HG03342 (cell line): ENCODE results near the gene PRLHR.

Experiments
- ATAC-seq: cut with Tn5 transposase; IDR thresholded peaks from one replicate; pipeline ENCODE4 v1.9.1; 2021; ENCODE audit warnings: mild to moderate bottlenecking, moderate library complexity; ENCODE audit not compliant: unreplicated experiment

Gene PRLHR

DNA sequence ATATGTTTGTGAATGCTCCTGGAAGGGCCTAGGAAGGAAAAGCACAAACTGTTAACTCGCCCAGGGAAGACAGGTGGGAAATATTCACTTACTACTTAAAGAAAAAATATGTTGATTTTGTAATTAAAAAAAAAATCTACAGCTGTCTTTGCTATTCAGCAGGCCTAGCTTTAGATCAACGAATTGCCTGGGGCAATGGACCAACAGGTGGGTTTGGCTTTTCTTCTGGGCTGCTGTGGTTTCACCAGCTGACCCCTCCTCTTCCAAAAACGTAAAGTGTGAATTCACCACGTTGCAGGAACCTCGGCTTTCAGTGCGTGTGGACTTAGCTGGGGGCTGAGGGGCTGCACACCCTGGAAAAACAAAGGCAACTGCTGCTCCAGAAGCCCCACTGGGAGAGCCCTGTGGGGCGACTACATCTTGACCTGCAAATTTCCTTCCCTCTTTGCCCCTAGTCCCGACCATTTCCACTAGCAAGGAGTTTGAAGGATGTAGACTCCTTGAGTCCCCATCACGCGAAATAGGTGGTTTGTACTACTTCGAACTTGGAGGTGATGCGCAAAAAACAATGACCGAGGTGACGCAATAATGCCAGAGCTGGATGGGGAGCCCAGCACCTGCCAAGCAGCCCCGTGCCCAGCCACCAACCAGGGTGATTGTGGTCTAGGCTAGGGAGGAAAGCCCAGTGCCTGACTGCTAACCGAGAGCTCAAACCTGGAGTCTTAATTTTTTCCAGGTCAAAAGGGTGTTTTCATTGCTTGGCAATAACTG lies 7.4 kb downstream of the PRLHR start:
- ATAC-seq: no peak

DNA sequence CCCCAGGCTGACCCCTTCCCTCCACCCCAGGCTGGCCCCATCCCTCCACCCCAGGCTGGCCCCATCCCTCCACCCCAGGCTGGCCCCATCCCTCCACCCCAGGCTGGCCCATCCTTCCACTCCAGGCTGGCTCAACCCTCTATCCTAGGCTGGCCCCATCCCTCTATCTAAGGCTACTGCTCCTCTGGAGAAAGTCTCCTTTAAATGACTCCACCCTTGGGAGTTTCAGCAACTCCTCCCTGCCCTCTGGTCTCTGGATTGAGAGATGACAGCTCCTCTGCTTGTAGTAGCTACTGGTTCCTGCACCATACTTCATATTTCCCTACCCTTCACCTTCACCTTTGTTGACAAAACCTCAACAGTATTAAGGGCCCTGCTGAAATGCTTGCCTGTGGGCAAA lies 8.5 kb downstream of the PRLHR start:
- no peak for ATAC-seq

DNA sequence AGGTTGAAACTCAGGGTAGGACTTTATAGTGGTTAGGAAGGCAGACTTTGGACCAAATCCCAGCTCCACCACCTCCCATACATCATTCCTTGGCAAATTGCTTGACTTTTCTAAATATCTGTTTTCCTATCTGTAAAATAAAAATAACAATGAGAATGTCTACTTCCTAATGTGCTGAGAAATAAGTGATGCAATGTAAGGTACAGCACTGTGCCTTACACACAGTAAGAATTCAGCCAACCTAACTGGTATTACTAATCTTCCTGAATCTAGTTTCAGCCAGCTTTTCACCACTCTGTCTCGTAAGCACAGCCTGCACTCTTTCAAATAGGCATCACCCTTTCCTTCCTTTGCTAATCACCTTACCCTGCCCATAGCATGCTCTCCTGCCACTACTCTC lies 9.7 kb downstream of the PRLHR start:
- ATAC-seq: no peak

DNA sequence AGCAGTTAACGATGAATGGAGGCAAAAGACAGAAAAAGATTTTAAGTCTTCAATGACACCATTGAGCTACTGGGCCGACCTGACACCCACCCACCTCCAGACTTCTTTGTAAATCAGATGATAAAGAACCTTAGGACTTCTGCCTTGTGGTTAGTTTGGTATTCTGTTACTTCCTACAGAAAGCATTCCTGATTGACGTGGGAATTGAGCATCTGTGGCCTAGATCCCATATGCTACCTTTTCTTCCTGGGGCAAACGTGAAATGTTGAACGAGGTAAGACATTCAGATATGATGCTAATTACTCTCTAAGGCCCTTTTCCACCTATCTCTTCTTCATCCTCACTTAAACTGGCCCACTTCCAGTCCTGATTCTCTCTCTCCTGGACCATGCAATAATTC lies 10.2 kb downstream of the PRLHR start:
- ATAC-seq: no peak

DNA sequence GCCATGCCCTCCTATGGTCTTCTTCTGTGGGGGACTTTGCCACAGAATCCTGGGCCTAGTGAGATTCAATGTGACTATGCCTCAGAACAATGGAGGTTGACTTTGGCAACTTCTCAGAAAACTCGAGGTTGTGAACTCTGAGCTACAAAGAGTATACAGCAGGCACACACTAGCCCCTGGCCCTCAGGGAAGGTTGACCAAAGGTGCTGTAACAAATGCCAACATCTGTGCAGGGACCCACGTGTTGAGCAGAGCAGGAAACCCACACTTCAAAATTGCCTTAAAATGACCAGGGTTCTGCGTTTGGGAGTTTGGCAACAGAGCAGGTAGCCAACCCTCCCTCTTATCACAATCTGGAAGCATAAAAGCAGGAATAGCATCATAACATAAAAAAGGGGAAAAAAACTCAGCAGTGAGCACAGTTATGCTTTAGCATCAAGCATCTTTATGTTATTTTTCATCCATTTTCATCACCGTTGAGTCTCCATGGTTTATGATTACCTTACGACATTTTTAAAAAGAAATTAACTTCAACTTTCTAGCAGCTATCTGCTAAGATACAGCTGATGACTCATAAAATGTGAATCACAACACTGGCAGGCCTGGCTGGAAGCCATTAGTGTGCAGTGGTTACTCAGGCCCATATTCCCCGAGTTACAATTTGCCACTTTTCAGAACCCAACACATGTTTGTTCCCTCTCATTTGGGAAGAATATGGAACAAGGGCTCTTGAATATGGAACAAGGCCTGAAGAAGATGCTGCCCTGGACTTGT lies 11.1 kb downstream of the PRLHR start:
- ATAC-seq: no peak

DNA sequence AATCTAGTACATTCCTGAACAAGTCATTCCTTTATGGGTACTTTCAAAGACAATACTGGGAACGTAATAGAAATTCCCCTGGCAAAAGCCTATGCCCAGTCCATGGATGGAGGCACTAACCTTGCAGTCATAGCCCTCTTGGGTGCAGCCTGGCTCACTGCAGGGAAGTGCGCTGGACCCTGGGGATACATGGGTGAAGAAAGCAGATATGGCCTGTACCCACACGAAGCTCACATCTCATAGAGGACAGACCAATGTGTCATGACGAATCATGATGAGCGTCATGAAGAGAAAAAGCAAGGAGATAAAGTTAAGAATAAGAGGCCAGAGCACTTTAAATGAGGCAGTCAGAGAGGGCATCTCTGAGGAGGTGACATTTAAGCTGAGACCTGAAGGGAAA lies 11.8 kb downstream of the PRLHR start:
- ATAC-seq: no peak

DNA sequence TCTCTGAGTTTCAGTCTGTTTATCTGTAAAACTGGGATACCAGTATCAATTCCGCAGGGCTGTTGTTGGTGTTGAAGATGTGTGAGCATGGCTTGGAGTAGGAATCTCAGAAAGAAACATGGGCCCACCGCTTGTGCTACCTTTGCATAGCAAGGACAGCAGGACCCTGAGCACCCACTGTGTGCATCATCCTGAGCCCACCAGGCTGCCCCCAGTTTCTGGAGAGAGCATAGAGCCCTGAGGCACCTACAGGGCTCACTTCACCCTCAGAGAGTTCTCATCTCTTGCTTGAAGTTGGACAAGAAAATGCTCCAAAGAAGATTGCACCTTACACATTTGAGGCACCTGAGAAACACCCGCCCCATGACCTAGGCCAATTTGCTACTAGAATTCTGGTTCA lies 12.9 kb downstream of the PRLHR start:
- ATAC-seq: no peak

DNA sequence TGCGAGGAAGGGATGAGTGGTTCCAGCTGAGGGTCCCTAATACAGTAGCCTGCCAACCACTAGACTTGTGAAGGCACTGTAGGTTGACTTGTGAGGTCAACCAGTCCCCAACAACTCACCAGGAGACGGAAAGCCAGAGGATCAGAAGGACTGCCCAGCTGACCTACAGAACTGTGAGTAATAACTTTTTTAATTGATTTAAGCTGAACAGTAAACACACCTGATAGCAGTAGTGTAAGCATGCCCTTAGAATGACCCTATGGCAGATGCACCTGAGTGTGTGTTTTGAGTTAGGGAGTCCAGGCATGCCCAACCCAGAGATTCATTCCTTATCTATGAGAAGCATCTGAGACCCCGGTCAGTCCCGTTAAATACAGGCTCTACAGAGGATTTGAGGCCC lies 14.1 kb downstream of the PRLHR start:
- no peak for ATAC-seq

DNA sequence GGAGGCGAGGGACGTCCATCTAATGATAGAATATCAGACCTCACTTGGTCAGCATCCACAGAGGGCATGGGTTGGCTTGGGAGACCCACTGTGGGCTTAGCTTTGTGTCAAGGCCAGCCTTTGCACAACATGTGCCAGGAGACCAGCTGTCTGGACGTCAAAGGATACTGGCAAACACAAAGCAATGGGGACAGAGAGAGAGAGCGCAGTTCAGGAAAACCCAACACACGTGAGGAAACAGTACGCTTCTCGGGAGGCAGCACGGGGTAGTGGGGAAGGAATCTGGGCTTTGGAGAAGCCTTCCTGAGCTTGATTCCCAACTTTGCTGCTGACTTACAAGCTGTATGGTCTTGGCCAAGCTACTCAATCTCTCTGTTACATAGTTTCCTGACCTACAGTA lies 14.7 kb downstream of the PRLHR start:
- no peak for ATAC-seq

DNA sequence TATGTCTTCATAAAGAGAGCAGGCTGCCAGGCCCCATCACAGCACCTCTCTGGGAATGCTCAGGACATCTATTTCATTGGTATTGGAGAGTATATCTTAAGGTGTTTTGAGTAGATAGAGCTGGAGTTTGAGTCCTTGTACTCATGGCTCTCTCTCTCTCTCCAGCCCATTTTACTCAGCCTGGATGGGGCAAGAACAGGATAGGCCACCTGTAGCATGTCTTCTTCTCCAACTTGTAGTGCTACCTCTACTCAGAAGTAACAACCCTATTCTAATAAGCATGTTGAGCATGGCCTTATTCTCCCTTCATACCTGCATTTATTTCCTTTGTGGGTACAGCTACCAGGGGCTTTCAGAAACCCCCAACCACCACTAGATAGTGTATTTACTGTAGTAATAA lies 21.9 kb downstream of the PRLHR start:
- no peak for ATAC-seq

DNA sequence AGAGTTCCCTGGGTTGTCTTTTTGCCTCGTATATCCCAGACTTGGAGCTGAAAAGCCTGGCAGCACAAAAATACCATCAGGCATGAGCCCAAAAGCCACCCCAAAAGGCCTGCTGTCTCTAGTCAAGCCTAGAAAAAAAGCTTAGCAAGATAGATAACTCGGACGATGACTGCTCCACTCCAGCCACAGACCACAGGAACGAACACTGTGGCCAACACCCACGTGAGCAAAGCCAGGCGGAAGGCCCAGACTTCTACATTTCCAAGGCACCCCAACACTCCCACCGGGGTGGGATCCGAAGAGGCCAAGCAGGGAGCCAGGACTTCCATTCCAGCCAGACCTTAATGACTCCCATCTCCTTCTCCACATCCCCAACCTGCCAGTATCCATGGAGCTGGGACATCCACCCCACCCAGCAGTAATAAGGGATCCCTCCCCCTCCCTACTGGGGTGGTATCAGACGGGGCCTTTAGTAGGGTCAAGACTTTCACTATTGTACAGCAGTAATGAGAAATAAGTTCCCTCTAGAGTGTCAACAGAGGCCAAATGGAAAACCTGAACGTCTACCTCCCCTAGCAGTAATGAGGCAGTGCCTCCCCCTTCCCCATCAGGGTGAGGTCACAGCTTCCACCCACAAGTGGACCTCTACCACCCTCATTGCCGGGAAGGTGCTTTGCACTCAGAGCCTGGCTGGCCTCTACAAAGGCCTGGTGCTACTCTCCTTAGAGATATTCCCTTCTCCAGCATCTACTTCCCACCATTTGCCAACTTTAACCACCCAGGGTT lies 23.0 kb downstream of the PRLHR start:
- ATAC-seq: no peak

DNA sequence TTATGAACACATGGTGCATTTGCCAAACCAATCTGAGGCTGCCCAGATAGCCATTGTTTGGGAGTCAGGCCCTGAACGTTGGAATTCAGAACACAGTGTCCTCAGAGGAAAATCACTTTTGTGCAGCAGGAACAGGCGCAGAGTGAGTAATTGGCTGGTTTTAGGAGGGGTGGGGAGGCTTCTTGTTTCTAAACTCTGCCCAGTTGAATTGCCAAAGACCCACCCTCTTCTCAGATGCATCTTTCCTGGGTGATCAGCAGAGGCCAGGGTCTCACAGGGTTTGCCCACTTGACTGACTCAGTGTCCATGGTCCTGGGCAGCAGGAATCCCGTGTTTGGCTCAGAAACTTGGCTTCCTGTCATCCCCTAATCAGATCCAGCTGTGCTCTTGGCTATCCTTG lies 24.3 kb downstream of the PRLHR start:
- no peak for ATAC-seq

DNA sequence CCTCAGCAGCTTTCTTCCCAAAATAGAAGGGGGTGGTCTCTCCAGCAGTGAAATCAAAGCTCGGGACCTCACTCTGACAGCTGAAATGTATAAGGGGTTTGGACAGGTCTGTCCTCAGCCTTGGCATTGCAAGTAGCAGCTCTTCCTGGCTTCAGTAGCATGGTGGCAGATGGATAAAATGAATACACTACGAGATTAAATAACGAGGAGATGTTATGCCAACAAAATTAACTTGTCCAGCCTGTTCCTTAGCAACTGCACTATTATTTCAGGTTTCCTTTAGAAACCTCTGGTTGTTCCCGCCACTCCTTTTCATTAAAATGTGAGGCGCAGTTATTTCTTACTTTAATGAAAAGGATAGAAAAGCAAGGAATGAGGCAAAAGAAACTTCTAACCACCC lies 24.9 kb downstream of the PRLHR start:
- no peak for ATAC-seq

DNA sequence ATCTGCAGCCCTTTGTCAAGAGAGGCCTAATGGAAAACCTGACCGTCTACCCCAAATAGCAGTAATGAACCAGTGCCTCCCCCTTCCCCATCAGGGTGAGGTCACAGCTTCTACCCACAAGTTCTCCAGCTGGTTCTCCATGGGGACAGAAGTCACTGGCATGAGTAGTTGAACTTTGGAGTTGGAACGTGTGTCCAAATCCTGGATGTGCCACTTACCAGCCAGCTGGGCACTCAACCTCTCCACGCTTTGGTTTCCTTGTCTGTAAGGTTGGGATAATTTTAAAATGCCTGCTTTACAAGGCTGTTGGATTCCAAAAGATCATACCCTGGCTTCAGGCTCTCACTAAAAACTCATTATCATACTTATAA lies 25.6 kb downstream of the PRLHR start:
- no peak for ATAC-seq

DNA sequence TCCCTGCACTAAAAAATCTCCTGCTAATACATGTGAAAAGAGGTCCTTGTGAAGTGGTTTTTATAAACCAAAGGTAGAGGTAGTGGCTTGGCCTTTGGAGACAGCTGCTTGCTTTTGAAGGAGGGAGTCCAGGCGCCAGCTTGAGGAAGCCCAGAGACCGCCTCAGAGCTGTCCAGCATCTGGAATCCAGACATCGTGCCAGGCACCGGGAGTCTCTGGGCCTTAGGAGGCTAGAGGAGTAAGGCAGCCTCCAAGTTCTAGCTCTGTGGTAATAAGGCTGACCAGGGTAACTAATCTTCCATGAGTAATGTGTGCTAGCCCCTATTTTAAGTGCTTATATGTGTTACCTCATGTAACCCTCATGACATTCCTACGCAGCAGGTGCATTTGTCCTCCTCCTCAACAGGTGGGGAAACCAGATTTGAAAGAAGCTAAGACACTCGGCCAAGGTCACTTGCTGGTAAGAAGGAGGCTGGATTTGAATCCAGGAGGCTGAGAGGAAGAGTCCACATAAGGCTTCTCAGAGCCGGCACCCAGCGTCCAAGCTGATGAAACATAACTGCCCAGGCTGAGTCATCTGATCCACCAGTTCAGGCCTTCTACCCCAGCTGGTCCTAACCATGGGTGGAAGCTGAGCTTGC lies 26.1 kb downstream of the PRLHR start:
- ATAC-seq: no peak

DNA sequence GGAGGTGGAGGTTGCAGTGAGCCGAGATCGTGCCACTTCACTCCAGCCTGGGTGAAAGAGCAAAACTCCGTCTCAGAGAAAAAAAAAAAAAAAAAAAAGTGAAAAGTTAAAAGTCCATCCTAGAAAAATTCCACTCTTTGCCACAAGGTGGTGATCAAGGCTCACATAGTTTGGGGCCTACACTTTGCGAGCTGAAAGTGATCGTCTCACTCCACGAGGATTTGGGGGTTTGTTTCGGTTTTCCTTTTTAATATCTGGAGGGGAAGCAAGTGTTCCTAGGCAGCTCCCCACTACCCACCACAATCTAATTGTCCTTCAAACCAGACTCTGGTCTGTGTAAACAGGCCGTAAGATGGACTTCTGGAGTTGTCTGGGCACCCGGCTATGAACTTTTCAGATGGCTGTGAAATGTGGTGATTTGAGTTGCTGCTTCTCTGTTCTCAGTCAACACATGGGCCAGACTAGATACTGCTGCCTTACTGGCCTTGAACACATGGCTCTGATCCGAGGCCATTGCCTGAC lies 27.1 kb downstream of the PRLHR start:
- ATAC-seq: peak; percentile 48

DNA sequence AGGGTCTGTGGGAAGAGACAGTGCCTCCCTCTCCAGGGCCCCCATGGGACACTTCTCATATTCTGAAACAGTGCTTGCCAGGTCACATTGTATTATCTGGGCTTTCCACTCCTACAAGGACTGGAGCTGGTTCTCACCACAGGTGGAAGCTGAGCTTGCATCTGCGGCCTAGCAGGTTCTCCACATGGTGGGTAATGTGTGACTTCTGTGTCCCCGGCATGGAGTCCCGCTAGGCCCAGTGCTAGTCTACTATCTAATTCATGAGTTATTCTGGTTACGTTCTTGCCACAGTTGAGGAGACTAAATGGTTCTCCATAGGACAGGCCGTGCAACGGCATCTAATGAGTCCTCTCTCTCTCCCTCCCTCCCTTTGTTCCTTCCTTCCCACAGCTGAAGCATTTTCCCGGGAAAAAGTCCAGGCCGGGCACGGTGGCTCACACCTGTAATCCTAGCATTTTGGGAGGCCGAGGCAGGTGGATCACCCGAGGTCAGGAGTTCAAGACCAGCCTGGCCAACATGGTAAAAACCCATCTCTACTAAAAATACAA lies 27.7 kb downstream of the PRLHR start:
- no peak for ATAC-seq

DNA sequence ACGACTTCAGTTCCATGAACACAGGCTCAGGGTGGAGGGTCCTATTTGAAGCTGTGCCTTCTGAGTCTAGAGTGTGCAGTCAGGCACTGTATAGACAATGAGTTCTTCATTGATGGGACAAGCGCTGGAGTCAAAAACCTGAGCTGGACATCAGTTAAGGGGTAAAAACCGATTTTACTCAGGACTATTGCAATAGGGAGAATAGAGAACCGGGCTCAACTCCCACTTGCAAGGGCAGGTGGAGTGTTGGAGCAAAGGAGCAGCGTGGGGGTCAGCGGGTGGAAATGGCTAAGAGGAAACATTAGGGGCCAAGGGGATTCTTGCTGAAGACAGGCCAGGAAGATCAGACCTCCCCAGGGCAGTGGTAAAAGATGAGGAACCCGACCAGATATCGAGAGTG lies 28.5 kb downstream of the PRLHR start:
- no peak for ATAC-seq

DNA sequence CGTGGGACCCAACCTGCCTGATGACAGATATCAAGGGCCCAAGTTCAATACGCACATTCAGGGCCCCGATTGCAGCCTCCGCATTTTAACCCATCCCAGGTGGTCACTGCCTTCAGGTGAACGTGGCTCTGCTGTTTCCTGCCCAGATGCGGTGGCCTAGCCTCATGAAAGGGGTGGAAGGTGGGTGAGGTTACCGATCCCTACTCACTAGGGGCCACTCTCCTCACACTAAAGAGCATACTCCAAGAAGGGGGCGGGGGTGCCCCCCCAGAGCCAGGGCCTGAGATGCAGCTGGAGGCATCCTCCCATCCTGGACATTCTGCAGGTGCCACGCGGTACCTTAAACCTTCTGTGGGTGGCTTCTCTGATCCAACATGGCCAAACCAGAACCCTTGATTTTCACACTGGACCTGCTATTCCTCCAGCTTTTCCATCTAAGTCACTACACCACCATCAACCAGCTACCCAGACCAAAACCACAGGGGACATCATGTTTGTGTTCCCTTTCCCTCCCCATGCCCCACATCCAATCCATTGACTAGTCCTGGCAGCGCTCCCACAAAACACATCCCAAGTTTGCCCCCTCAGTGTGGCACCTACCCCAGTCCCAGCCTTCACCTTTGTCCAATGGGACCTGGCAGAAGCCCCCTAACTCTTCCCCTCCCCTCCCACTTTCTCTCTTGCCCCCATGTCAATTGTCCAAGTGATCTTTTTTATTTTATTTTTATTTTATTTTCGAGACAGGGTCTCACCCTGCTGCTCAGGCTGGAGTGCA lies 30.0 kb downstream of the PRLHR start:
- no peak for ATAC-seq

DNA sequence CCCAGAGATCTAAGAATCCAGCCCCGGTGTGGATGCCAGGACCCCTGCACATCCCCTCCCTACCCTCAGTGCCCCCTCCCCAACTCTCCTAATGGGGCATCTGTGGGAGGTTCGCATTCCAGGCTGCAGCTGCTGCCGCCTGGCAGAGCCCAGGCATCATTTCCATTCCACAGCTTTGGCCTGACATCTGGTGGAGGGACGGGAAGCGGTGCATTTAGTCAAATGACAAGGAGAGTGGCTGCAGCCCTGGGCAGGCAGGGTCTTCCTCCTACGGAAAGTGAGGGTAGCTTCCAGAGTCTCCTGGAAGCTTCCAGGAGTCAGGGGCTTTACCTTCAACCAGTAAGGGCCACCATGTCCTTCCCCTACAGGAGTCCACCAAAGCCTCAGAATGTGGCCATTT lies 30.8 kb downstream of the PRLHR start:
- no peak for ATAC-seq
